Activated T-cell treated with anti-CD3 and anti-CD28 coated beads, Interleukin-2, amount 50 U/mL, for 24 hours (primary cell): ENCODE data around the gene JOSD2.

Experiments
- DNase-seq: peaks from one replicate; pipeline ENCODE4 v3.0.0-alpha.2; 2020
- H3K27ac Mint-ChIP-seq: 2 replicates; pipeline ENCODE4 v1.8.0; 2020; ENCODE audit warnings: mild to moderate bottlenecking, mixed read lengths
- H3K27me3 Mint-ChIP-seq: 2 replicates; pipeline ENCODE4 v1.8.0; 2020; ENCODE audit warnings: mixed read lengths
- H3K36me3 Mint-ChIP-seq: 2 replicates; pipeline ENCODE4 v1.8.0; 2020; ENCODE audit warnings: low read depth, mixed read lengths
- H3K4me1 Mint-ChIP-seq: 2 replicates; pipeline ENCODE4 v1.8.0; 2020; ENCODE audit warnings: low read depth, mixed read lengths
- H3K4me3 Mint-ChIP-seq: 2 replicates; pipeline ENCODE4 v1.8.0; 2020; ENCODE audit warnings: mild to moderate bottlenecking, moderate library complexity, mixed read lengths
- H3K9me3 Mint-ChIP-seq: 2 replicates; pipeline ENCODE4 v1.8.0; 2020; ENCODE audit warnings: mixed read lengths

JOSD2 gene

GRCh38 chr19:50467566-50467965 lies 43.4 kb downstream of the JOSD2 start:
- DNase-seq = no peak

GRCh38 chr19:50466706-50467039 lies 44.3 kb downstream of the JOSD2 start:
- no peaks in the 10 kb centered on the region for H3K36me3 Mint-ChIP-seq

More at GRCh38 chr19:50467566-50467965, 43.4 kb downstream of the JOSD2 start:
- no peak overlapping the region for H3K4me3 Mint-ChIP-seq
- no peaks in the 10 kb centered on the region for H3K9me3 Mint-ChIP-seq
- H3K4me1 Mint-ChIP-seq = no peaks in the 10 kb centered on the region
- H3K27ac Mint-ChIP-seq = no peak overlapping the region
- no peaks in the 10 kb centered on the region for H3K36me3 Mint-ChIP-seq
- H3K27me3 Mint-ChIP-seq = peaks cover 8% of the 10 kb centered on the region

DNA sequence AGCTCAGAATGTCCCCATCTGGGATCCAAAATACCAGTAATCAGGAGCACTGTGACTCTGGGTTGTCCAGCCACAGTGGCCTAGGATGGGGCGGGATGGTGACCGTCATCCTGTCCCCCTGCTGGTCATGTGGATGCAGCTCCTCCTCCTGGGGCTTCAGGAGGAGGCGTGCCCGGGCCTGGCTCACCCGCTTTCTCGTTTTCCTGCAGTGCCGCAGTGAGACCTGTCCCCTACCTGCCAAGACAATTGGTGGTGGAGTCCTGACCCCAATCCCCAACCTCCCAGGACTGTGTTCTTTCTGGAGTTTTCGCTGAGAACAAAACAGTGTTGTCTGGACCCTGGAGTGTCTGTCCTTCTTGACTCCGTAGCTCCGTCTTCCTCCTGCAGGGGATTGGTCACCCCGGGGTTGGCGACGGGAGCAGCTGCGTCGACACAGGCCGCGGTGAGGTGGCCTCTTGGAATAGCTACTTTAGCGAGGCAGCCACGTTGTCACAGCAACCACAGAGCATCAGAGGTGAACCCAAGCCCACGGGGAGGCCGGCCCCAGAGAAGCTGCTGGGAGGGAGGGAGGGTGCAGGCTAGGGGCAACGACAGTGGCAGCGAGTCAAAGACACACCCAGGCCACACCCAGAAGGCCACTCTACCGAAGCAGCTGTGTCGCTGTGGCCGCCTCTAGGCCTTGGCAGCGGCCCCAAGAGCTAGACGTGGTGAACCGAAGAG lies 44.8 kb downstream of the JOSD2 start:
- DNase-seq = no peak
- Mint-ChIP-seq H3K27me3 (peaks cover 15% of the 10 kb centered on the region), H3K4me1 (peaks cover 3% of the 10 kb centered on the region), H3K4me3 (no peak overlapping the region), H3K36me3 (no peaks in the 10 kb centered on the region), H3K27ac (no peak overlapping the region), H3K9me3 (no peaks in the 10 kb centered on the region)

More at GRCh38 chr19:50466706-50467039, 44.3 kb downstream of the JOSD2 start:
- no peak for DNase-seq
- peaks cover 10% of the 10 kb centered on the region for H3K27me3 Mint-ChIP-seq
- no peaks in the 10 kb centered on the region for H3K4me1 Mint-ChIP-seq
- H3K4me3 Mint-ChIP-seq = no peak overlapping the region
- H3K27ac Mint-ChIP-seq = no peak overlapping the region
- no peaks in the 10 kb centered on the region for H3K9me3 Mint-ChIP-seq

- no peak overlapping the region for H3K27ac Mint-ChIP-seq
- DNase-seq = no peak
- no peaks in the 10 kb centered on the region for H3K9me3 Mint-ChIP-seq
- peaks cover 21% of the 10 kb centered on the region for H3K27me3 Mint-ChIP-seq
- H3K4me1 Mint-ChIP-seq = peaks cover 10% of the 10 kb centered on the region
- H3K36me3 Mint-ChIP-seq = no peaks in the 10 kb centered on the region
- H3K4me3 Mint-ChIP-seq = no peak overlapping the region
Measured at GRCh38 chr19:50465000-50465399, 46.0 kb downstream of the JOSD2 start.

- Mint-ChIP-seq H3K9me3 (no peaks in the 10 kb centered on the region), H3K4me1 (peaks cover 13% of the 10 kb centered on the region), H3K27me3 (peaks cover 24% of the 10 kb centered on the region), H3K27ac (no peak overlapping the region), H3K4me3 (no peak overlapping the region), H3K36me3 (no peaks in the 10 kb centered on the region)
- DNase-seq = no peak
Measured at GRCh38 chr19:50464348-50464747, 46.6 kb downstream of the JOSD2 start.

DNA sequence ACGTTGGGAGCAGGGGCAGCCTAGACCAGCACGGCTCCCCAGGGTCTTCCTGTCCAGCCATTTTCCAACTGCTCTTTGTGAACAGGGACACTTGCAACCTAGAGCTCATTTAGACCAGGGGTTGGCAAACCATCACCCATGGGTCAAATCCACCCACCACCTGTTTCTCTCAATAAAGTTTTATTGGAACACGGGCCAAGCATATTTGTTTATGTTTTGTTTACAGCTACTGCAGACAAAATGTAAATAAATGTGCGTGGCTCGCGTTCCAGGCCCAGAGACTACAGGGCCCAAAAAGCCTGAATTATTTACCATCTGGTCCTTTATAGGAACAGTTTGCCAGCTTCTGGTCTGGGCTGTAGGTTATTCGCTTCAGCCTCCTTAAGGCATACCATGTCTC lies 48.0 kb downstream of the JOSD2 start:
- Mint-ChIP-seq H3K4me1 (peaks cover 13% of the 10 kb centered on the region), H3K4me3 (no peak overlapping the region), H3K36me3 (no peaks in the 10 kb centered on the region), H3K9me3 (no peaks in the 10 kb centered on the region), H3K27ac (no peak overlapping the region), H3K27me3 (peaks cover 32% of the 10 kb centered on the region)
- DNase-seq = no peak

- Mint-ChIP-seq H3K4me3 (no peak overlapping the region), H3K9me3 (no peaks in the 10 kb centered on the region), H3K27ac (no peak overlapping the region), H3K36me3 (no peaks in the 10 kb centered on the region), H3K4me1 (peaks cover 13% of the 10 kb centered on the region), H3K27me3 (peaks cover 42% of the 10 kb centered on the region)
- DNase-seq = peak; percentile 73
Measured at GRCh38 chr19:50461066-50461875, 49.7 kb downstream of the JOSD2 start.

GRCh38 chr19:50460161-50460765 lies 50.7 kb downstream of the JOSD2 start:
- H3K36me3 Mint-ChIP-seq = no peaks in the 10 kb centered on the region
- peak overlapping the region; percentile 18 for H3K4me3 Mint-ChIP-seq
- no peaks in the 10 kb centered on the region for H3K9me3 Mint-ChIP-seq
- H3K27ac Mint-ChIP-seq = no peak overlapping the region
- peaks cover 13% of the 10 kb centered on the region for H3K4me1 Mint-ChIP-seq
- peak; percentile 41 for DNase-seq
- H3K27me3 Mint-ChIP-seq = peaks cover 42% of the 10 kb centered on the region

DNA sequence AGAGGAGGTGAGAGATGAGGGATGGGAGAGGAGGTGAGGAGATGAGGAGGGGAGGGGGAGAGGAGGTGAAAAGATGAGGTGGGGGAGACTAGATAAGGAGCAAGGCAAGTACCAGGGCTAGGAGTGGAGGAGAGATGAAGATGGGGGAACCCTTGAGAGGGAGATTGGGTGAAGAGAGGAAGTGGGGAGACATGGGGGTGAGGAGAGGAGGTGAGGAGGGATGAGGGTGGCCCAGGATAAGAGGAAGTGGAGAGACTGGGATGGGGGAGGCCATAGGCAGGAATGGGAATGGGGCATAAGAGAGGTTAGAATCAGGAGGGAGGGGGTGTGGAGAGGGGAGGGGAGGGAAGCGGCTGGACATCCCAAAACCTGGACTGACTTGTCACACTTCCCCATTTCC lies 51.4 kb downstream of the JOSD2 start:
- DNase-seq = no peak
- Mint-ChIP-seq H3K27ac (no peak overlapping the region), H3K4me1 (peaks cover 13% of the 10 kb centered on the region), H3K4me3 (peak overlapping the region; percentile 18), H3K27me3 (peaks cover 42% of the 10 kb centered on the region), H3K9me3 (no peaks in the 10 kb centered on the region), H3K36me3 (no peaks in the 10 kb centered on the region)

DNA sequence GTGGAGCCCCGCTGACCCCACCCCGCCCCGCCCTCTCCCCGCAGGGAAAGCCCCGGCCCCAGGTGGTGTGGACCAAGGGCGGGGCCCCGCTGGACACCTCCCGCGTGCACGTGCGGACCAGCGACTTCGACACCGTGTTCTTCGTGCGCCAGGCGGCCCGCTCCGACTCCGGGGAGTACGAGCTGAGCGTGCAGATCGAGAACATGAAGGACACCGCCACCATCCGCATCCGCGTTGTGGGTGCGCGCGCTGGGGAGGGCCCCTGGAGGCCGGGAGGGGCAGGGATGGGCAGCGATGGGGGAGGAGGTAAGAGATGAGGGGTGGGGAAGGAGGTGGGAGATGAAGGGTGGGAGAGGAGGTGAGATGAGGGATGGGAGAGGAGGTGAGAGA lies 51.9 kb downstream of the JOSD2 start:
- Mint-ChIP-seq H3K27ac (no peak overlapping the region), H3K4me1 (peaks cover 13% of the 10 kb centered on the region), H3K9me3 (no peaks in the 10 kb centered on the region), H3K4me3 (no peak overlapping the region), H3K27me3 (peaks cover 39% of the 10 kb centered on the region), H3K36me3 (no peaks in the 10 kb centered on the region)
- DNase-seq = no peak

DNA sequence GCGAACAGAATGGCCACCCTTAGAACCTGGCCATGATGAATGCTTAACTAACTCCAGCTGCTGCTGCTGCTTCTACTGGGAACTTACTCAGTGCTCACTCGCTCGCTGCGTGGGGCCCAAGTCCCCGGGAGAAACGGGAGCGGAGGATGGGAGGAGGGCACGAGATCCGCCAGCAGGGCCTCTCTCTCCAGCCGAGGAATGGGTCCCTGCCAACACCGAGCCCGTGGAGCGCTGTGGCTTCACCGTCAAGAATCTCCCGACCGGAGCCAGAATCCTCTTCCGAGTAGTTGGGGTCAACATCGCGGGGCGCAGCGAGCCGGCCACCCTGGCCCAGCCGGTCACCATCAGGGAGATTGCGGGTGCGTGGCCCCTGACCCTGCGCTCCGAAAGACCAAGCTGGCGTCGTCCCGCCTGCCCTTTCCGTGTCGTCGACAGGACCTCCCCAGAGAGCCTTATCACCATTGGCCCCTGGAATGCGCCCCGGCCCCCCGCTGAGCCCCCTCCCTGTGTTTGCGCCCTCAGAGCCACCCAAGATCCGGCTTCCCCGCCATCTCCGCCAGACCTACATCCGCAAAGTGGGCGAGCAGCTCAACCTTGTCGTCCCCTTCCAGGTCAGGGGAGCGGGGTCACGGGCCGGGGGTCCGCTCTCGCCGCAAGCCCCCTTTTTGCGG lies 52.5 kb downstream of the JOSD2 start:
- Mint-ChIP-seq H3K27me3 (peaks cover 39% of the 10 kb centered on the region), H3K4me1 (peaks cover 13% of the 10 kb centered on the region), H3K9me3 (no peaks in the 10 kb centered on the region), H3K4me3 (no peak overlapping the region), H3K27ac (no peak overlapping the region), H3K36me3 (no peaks in the 10 kb centered on the region)
- no peak for DNase-seq

- Mint-ChIP-seq H3K36me3 (no peaks in the 10 kb centered on the region), H3K27ac (no peak overlapping the region), H3K27me3 (peaks cover 37% of the 10 kb centered on the region), H3K4me1 (peaks cover 13% of the 10 kb centered on the region), H3K9me3 (no peaks in the 10 kb centered on the region), H3K4me3 (no peak overlapping the region)
- DNase-seq = no peak
Measured at GRCh38 chr19:50457300-50457699, 53.7 kb downstream of the JOSD2 start.
